LNCAP (cell line): ENCODE data around the gene TM6SF1.

Experiments used
- CTCF ChIP-seq: fragments of 450-650 bp; IDR thresholded peaks from 2 replicates; pipeline ENCODE4 v1.5.1; 2017; ENCODE audit warnings: mild to moderate bottlenecking

Gene TM6SF1

GRCh38 chr15:83109532-83109931 is 2.1 kb downstream of the TM6SF1 start:
- TF ChIP-seq CTCF, result no peak

GRCh38 chr15:83110381-83110780 is 2.9 kb downstream of the TM6SF1 start:
- TF ChIP-seq CTCF, result no peak

GRCh38 chr15:83111149-83111548 is 3.7 kb downstream of the TM6SF1 start:
- no peak for TF ChIP-seq CTCF

- TF ChIP-seq CTCF, result no peak
These were observed 4.9 kb downstream of the TM6SF1 start for GRCh38 chr15:83112233-83112955.

GRCh38 chr15:83112956-83113299 is 5.5 kb downstream of the TM6SF1 start:
- TF ChIP-seq CTCF, result no peak

- TF ChIP-seq CTCF, result no peak
These were observed 6.6 kb downstream of the TM6SF1 start for GRCh38 chr15:83113881-83114674.

GRCh38 chr15:83114856-83115255 is 7.4 kb downstream of the TM6SF1 start:
- TF ChIP-seq CTCF, result no peak
